ENCODE results near the gene UBE2K.
"Not testable (repeated sequence)": the region's sequence is repeated elsewhere in the genome, so short reads cannot be mapped to it uniquely, and the experiment has no call there.

UBE2K gene

GRCh38 chr4:39761005-39761667 lies 63.2 kb downstream of the UBE2K start:
- DNase-seq (ENCODE audit: low read depth): no peak
- H3K4me3 ChIP-seq (ENCODE audit: low read depth, low read length): no peak overlapping the region
- no peak for TF ChIP-seq CTCF (IDR thresholded peaks at IDR 0.05; ENCODE audit: low read depth, low read length, missing control alignments)

- DNase-seq (ENCODE audit: low read depth): no peak
- no peak overlapping the region for H3K4me3 ChIP-seq (ENCODE audit: low read depth, low read length)
- TF ChIP-seq CTCF (IDR thresholded peaks at IDR 0.05; ENCODE audit: low read depth, low read length, missing control alignments): no peak
Measured at GRCh38 chr4:39763714-39764572, 66.0 kb downstream of the UBE2K start.

GRCh38 chr4:39770005-39770404 lies 72.1 kb downstream of the UBE2K start:
- no peak overlapping the region for H3K4me3 ChIP-seq (ENCODE audit: low read depth, low read length)
- no peak for DNase-seq (ENCODE audit: low read depth)
- no peak for TF ChIP-seq CTCF (IDR thresholded peaks at IDR 0.05; ENCODE audit: low read depth, low read length, missing control alignments)

- no peak overlapping the region for H3K4me3 ChIP-seq (ENCODE audit: low read depth, low read length)
- no peak for TF ChIP-seq CTCF (IDR thresholded peaks at IDR 0.05; ENCODE audit: low read depth, low read length, missing control alignments)
- no peak for DNase-seq (ENCODE audit: low read depth)
Measured at GRCh38 chr4:39770471-39770870, 72.5 kb downstream of the UBE2K start.

GRCh38 chr4:39770969-39771724 lies 73.2 kb downstream of the UBE2K start:
- no peak for DNase-seq (ENCODE audit: low read depth)
- no peak overlapping the region for H3K4me3 ChIP-seq (ENCODE audit: low read depth, low read length)
- TF ChIP-seq CTCF (IDR thresholded peaks at IDR 0.05; ENCODE audit: low read depth, low read length, missing control alignments): no peak

- not testable (repeated sequence) for H3K4me3 ChIP-seq (ENCODE audit: low read depth, low read length)
Measured at GRCh38 chr4:39781988-39782387, 84.1 kb downstream of the UBE2K start.

GRCh38 chr4:39785083-39785482 lies 87.1 kb downstream of the UBE2K start:
- DNase-seq (ENCODE audit: low read depth): no peak
- no peak overlapping the region for H3K4me3 ChIP-seq (ENCODE audit: low read depth, low read length)
- no peak for TF ChIP-seq CTCF (IDR thresholded peaks at IDR 0.05; ENCODE audit: low read depth, low read length, missing control alignments)

More at GRCh38 chr4:39781988-39782387, 84.1 kb downstream of the UBE2K start:
- not testable (repeated sequence) for DNase-seq (ENCODE audit: low read depth)
